ENCODE measurements around the gene FA2H.

Gene FA2H

GRCh38 chr16:74747716-74748615 lies 26.7 kb downstream of the FA2H start:
- TF ChIP-seq CTCF (IDR thresholded peaks at IDR 0.05; ENCODE audit: control insufficient read depth, insufficient read depth, low read depth, low read length, missing control alignments), result no peak
- H3K4me3 ChIP-seq (ENCODE audit: control insufficient read depth, low read depth, low read length), result no peak overlapping the region
- no peak for DNase-seq (ENCODE audit: low read depth)

GRCh38 chr16:74745926-74746325 lies 28.7 kb downstream of the FA2H start:
- H3K4me3 ChIP-seq (ENCODE audit: control insufficient read depth, low read depth, low read length), result no peak overlapping the region
- no peak for DNase-seq (ENCODE audit: low read depth)
- TF ChIP-seq CTCF (IDR thresholded peaks at IDR 0.05; ENCODE audit: control insufficient read depth, insufficient read depth, low read depth, low read length, missing control alignments), result no peak

DNA sequence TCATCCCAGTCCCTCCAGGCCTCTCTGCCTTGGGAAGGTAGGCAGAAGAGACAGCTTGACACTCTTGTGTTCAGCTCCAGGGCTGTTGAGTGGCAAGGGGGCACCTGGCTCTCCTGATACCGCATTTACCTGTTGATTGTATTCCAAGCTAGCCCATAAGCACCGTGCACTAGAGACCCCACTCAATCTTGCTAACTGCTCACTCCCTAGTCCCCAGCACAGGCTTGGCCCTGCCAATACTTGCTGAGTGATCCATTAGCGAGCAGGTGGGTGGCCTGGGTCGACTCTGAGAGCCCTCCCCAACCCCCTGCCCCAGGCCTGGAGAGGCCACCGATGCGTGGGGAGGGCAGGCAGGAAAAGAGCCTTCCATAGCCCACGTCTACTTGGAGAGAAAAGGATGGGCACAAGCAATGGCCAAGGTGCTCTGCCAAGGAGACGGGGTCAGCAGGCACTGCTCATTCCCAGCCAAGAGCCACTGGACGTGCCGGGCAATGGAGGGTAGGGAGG lies 29.5 kb downstream of the FA2H start:
- no peak for DNase-seq (ENCODE audit: low read depth)
- H3K4me3 ChIP-seq (ENCODE audit: control insufficient read depth, low read depth, low read length), result no peak overlapping the region
- TF ChIP-seq CTCF (IDR thresholded peaks at IDR 0.05; ENCODE audit: control insufficient read depth, insufficient read depth, low read depth, low read length, missing control alignments), result no peak

- no peak overlapping the region for H3K4me3 ChIP-seq (ENCODE audit: control insufficient read depth, low read depth, low read length)
- no peak for TF ChIP-seq CTCF (IDR thresholded peaks at IDR 0.05; ENCODE audit: control insufficient read depth, insufficient read depth, low read depth, low read length, missing control alignments)
- DNase-seq (ENCODE audit: low read depth), result no peak
These were observed 30.1 kb downstream of the FA2H start for GRCh38 chr16:74744566-74744965.

- no peak overlapping the region for H3K4me3 ChIP-seq (ENCODE audit: control insufficient read depth, low read depth, low read length)
- DNase-seq (ENCODE audit: low read depth), result no peak
These were observed 30.8 kb downstream of the FA2H start for GRCh38 chr16:74743668-74744299.

More at GRCh38 chr16:74743668-74744299, 30.8 kb downstream of the FA2H start:
- no peak for TF ChIP-seq CTCF (IDR thresholded peaks at IDR 0.05; ENCODE audit: control insufficient read depth, insufficient read depth, low read depth, low read length, missing control alignments)

Measured in AG09309 (cell line).